Skeletal muscle tissue (tissue), 4 donors: ENCODE data around the gene ACYP2. TPM values are rescaled to one million over a fixed set of nuclear protein-coding genes. Genes with fewer than 3 reads are reported as not detected.

Experiments used
- H3K27ac ChIP-seq: one replicate; pipeline ENCODE4 v1.7.0; 2013; ENCODE audit warnings: mild to moderate bottlenecking, low read depth, low read length, inconsistent platforms
- H3K27me3 ChIP-seq, 3 donors: one replicate each; pipeline ENCODE4 v1.7.0; 2013; ENCODE audit warnings: low read length in 3 of 3; ENCODE audit not compliant: control insufficient read depth in 3 of 3, insufficient read depth in 3 of 3
- H3K36me3 ChIP-seq, 3 donors: one replicate each; pipeline ENCODE4 v1.7.0; 2013; ENCODE audit warnings: low read length in 3 of 3; ENCODE audit not compliant: control insufficient read depth in 3 of 3, insufficient read depth in 3 of 3
- H3K4me1 ChIP-seq, 3 donors: one replicate each; pipeline ENCODE4 v1.7.0; 2013; ENCODE audit warnings: low read length in 3 of 3, mild to moderate bottlenecking in 3 of 3; ENCODE audit not compliant: control insufficient read depth in 3 of 3, insufficient read depth in 3 of 3
- H3K4me3 ChIP-seq, 3 donors: one replicate each; pipeline ENCODE4 v1.7.0; 2013; ENCODE audit warnings: low read length in 3 of 3
- H3K9ac ChIP-seq, 3 donors: one replicate each; pipeline ENCODE4 v1.7.0; 2013; ENCODE audit warnings: low read length in 3 of 3, mild to moderate bottlenecking in 3 of 3, moderate library complexity in 2 of 3, low read depth in 1 of 3
- H3K9me3 ChIP-seq, 3 donors: one replicate each; pipeline ENCODE4 v1.7.0; 2013; ENCODE audit warnings: low read length in 3 of 3; ENCODE audit not compliant: control insufficient read depth in 3 of 3
- total RNA-seq: library from RNA; depleted of rRNA; stranded (reverse); fragments of >200 nt; gene quantifications from one replicate; pipeline ENCODE4 v1.2.3, GENCODE V29; 2014
- donor health status: Osteomylitis.

The ACYP2 gene
- total RNA-seq, 1 donor from 2014 or later = 13.0 TPM

DNA sequence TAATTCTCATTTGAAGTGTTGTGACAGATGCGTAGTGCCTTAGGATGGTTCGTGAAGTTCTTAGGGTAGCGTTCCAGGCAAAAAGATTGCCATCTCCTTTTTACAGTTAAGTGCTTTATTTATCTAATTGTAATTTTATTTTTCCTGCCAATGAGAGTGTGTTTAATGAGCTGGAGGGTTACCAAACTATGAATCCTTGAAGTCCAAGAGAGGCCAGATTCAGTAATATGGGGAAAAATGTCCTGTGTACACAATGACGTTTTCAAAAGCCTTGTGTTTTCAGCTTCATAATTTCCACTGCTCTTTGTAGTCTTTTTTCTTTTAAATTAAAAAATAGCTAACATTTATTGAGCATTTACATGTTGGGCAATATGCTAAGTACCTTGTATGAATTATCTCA lies 23.8 kb downstream of the ACYP2 start:
- Histone ChIP-seq H3K4me3 (no peak overlapping the region), H3K27ac (no peak overlapping the region), H3K4me1 (no peaks in the 10 kb centered on the region), H3K9me3 (no peaks in the 10 kb centered on the region), H3K9ac (no peak overlapping the region), H3K27me3 (no peaks in the 10 kb centered on the region), H3K36me3 (peaks cover 6 to 27% (median 7%) of the 10 kb centered on the region in 3 donors)

DNA sequence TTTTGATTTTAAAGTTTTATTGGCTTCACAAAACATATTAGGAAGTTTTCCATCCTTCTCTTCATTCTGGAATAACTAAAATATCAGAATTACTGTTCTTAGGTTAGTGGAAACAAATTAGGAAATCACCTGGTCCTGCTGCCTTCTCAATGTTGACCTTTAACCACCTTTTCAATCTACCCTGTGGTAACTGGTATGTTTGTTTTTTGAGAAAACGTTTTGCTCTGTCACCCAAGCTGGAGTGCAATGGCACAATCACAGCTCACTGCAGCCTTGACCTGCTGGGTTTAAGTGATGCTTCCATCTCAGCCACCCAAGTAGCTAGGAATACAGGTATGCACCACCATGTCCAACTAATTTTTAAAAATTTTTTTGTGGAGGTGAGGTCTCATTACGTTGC lies 28.4 kb downstream of the ACYP2 start:
- no peak overlapping the region for H3K4me3 ChIP-seq
- peaks cover 7 to 29% (median 11%) of the 10 kb centered on the region in 3 donors for H3K36me3 ChIP-seq
- no peak overlapping the region for H3K9ac ChIP-seq
- H3K4me1 ChIP-seq = no peaks in the 10 kb centered on the region
- no peak overlapping the region for H3K27ac ChIP-seq
- no peaks in the 10 kb centered on the region for H3K27me3 ChIP-seq
- no peaks in the 10 kb centered on the region for H3K9me3 ChIP-seq

DNA sequence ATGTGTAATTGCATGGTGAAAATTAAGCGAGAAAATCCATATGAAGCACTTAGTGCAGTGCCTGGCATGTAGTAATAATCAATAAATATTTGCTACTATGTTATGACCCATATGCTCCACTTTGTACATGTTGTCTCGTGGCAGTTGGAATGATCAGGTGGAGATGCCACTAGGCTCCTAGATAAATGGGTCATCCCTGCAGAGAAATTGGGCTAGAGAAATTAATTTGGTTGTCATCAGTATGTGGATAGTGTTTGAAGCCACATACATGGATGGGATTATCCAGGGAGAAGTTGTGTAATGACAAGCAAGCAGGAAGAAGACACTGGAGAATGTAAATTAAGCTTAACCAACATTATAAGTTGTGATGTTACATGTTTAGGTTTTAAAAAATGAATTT lies 33.0 kb downstream of the ACYP2 start:
- Histone ChIP-seq H3K4me1 (no peaks in the 10 kb centered on the region), H3K36me3 (peaks cover 10 to 15% (median 12%) of the 10 kb centered on the region in 3 donors), H3K9me3 (no peaks in the 10 kb centered on the region), H3K27me3 (no peaks in the 10 kb centered on the region), H3K9ac (no peak overlapping the region), H3K4me3 (no peak overlapping the region), H3K27ac (no peak overlapping the region)

DNA sequence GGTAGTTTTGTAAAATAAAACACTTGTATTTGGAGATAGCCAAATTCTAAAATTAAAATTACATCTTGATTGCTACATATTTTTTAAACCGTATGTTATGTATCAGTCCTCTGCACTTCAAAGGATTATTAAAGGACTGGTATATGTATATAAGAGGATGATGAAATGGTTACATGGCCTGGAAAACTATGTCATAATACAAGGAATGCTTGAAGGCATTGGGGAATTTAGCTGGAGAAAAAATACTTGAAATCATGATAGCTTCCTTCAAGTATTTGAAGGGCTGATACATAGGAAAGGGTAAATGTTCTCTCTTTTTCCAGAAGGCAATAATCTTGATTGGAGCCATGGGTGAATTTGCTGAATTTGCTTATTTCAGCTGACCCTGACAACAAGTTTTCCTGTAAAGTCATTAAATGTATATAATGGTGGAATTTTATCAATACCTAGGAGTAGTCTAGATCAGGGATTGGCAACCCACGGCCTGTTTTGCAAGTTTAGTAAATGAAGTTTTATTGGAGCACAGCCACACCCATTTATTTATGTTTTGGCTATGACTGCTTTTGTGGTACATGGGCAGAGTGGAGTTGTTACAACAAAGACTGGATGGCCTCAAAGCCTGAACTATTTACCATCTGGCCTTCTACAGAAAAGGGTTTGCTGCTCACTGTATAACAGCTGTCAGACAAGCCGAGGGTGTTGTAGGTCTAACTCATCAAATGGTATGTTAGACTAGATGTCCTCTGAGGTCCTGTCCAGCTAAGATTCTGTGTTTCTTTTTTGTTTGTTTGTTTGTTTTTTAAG lies 34.4 kb downstream of the ACYP2 start:
- Histone ChIP-seq H3K4me1 (no peaks in the 10 kb centered on the region), H3K9me3 (no peaks in the 10 kb centered on the region), H3K4me3 (no peak overlapping the region), H3K9ac (no peak overlapping the region), H3K27ac (no peak overlapping the region), H3K36me3 (peaks cover 9 to 11% (median 10%) of the 10 kb centered on the region in 3 donors), H3K27me3 (no peaks in the 10 kb centered on the region)

DNA sequence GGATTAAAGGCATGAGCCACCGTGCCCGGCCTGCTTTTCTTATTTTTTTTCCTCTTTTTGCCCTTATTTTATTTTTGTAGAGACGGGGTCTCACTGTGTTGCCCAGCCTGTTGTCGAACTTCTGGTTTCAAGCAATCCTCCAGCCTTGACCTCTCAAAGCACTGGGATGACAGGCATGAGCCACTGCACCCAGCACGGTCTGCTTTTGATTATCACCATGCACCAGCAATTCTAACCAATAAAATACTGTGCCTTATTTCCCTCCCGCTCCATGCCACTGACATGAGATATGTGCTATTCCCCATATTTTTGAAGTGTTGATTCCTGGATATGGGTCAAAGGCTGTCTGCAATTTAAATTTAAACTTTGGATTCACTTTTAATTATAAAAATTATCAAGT lies 42.9 kb downstream of the ACYP2 start:
- Histone ChIP-seq H3K9ac (no peak overlapping the region), H3K4me1 (no peaks in the 10 kb centered on the region), H3K9me3 (no peaks in the 10 kb centered on the region), H3K27me3 (no peaks in the 10 kb centered on the region), H3K36me3 (peaks cover 6 to 16% (median 6%) of the 10 kb centered on the region in 3 donors), H3K27ac (no peak overlapping the region), H3K4me3 (no peak overlapping the region)

DNA sequence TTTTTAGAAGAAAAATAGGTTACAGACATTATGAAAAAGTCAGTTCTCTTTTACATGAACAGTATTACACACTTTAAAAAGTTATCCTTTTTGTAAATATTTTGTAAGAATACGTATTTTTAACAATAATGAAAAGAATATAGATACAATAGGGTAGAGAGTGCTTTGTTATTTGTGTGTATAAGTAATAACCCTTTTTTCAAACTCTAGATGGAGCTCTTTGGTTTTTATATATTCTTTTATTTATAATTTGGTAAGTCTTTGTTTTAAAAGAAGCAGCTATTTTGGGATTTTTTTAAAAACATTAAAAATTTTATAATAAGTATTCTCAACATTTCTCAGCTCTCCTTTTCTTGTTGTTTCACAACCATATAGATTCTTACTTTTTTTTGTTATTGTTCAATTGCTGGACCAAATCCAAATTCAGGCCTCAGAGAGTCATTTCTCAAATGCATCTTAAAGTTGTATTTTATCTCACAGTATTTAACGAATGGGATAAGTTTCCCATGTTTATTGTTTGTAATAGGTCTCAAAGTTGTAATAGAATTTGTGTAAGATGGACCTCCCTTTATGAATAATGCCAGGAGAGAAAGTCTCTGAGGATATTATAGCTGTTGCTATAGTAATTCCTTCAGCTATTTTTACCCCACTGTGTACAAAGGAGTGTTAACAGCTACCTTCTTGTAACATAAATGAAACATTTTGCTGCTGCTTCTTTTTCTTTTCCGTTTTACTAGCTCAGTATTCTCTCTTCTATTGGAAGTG lies 46.4 kb downstream of the ACYP2 start:
- Histone ChIP-seq H3K36me3 (peaks cover 0 to 20% (median 6%) of the 10 kb centered on the region in 3 donors), H3K4me3 (no peak overlapping the region), H3K9me3 (no peaks in the 10 kb centered on the region), H3K9ac (no peak overlapping the region), H3K4me1 (no peaks in the 10 kb centered on the region), H3K27me3 (no peaks in the 10 kb centered on the region), H3K27ac (no peak overlapping the region)

DNA sequence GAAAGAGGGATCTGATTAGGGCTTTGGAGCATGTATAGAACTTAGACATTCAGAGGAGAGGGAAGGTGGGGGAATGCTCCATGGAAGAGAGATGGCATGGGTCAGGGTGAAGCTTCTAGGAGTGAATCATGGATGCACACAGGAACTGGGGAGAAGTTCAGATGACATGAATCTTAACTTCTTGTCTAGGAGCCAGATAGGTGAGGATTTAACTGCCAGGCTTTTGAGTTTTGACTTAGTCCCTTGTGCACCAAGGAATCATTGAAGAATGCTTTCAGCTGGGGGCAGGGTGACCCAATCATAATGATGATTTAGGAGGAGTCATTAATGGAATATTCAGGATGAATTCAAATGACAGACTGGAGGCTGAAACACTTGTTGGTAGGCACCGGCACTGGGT lies 48.7 kb downstream of the ACYP2 start:
- H3K9me3 ChIP-seq = no peaks in the 10 kb centered on the region
- H3K36me3 ChIP-seq = peaks cover 0 to 18% (median 6%) of the 10 kb centered on the region in 3 donors
- no peak overlapping the region for H3K9ac ChIP-seq
- H3K27ac ChIP-seq = no peak overlapping the region
- no peaks in the 10 kb centered on the region for H3K27me3 ChIP-seq
- no peaks in the 10 kb centered on the region for H3K4me1 ChIP-seq
- no peak overlapping the region for H3K4me3 ChIP-seq

DNA sequence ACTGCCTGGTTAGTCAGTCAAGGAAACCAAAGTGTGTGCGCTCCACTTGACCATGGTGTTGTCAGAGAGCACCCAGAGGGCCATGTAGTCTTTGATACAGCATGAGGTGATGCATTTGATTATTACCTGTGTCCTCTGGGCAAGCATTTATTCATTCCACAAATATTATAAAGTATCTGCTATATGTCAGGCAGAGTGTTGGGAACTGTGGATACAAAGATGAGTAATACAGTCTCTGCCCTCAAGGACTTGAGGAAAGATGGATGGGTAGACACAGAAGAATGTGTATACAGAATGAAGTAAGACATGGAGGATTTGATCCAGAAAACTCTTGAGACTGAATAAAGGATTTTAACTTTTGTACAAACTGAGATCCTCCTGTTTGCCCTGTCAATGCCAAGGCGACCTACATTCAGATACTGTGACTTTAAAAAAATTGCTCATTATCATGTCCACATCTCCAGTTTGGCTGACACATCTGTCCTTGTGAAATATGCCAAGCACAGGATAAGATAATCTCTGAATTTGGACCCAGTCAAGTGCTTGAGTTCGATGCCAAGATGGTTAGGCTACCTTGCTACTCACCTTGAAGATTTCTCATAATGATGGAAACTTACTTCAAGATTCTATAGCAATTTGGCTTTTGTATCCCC lies 50.8 kb downstream of the ACYP2 start:
- H3K36me3 ChIP-seq = peaks cover 0 to 4% (median 0%) of the 10 kb centered on the region in 3 donors
- no peaks in the 10 kb centered on the region for H3K9me3 ChIP-seq
- H3K9ac ChIP-seq = no peak overlapping the region
- no peaks in the 10 kb centered on the region for H3K27me3 ChIP-seq
- H3K27ac ChIP-seq = no peak overlapping the region
- no peaks in the 10 kb centered on the region for H3K4me1 ChIP-seq
- no peak overlapping the region for H3K4me3 ChIP-seq

DNA sequence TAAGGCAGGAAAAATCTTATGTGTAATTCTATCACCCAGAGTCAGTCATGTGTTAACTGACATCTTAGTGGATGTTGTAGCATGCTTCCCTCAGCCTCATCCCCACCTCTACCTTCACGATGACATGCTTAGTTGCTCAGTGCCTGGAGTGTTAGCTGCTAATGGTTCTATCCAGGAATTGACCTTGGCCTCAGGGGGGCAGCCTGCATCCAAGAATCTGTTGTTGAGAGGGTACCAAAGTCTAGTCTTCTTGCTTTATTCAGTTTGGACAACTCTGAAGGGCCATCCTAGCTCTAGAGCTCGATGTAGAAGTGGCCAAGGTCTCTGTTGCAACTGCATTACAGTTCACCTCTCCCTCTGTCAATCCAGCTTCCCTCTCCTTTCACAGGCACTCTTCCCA lies 61.2 kb downstream of the ACYP2 start:
- Histone ChIP-seq H3K27ac (no peak overlapping the region), H3K4me1 (no peaks in the 10 kb centered on the region), H3K36me3 (peaks cover 0 to 7% (median 5%) of the 10 kb centered on the region in 3 donors), H3K4me3 (no peak overlapping the region), H3K9ac (no peak overlapping the region), H3K9me3 (no peaks in the 10 kb centered on the region), H3K27me3 (no peaks in the 10 kb centered on the region)

DNA sequence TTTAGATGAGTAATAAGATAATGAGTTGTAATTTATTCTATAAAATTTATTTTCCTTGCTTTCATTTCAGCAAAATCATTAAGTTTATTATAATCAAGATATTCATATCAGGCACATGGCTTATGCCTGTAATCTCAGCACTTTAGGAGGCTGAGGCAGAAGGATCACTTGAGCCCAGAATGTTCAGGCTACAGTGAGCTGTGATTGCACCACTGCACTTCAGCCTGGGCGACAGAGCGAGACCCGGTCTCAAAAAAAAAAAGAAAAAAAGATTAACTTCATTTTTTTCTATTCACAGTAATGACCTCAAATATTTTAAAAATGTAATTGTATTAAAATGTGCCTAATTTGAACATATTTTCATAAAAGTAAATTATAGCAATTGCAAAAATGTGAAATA lies 67.9 kb downstream of the ACYP2 start:
- Histone ChIP-seq H3K27ac (no peak overlapping the region), H3K4me1 (no peaks in the 10 kb centered on the region), H3K9me3 (no peaks in the 10 kb centered on the region), H3K36me3 (peaks cover 0 to 8% (median 7%) of the 10 kb centered on the region in 3 donors), H3K27me3 (no peaks in the 10 kb centered on the region), H3K4me3 (no peak overlapping the region), H3K9ac (no peak overlapping the region)
